Loucy (cell line): ENCODE measurements around the gene PRKCE.
"Not testable (repeated sequence)": the region's sequence is repeated elsewhere in the genome, so short reads cannot be mapped to it uniquely, and the experiment has no call there.

ENCODE experiments used
- H2AFZ ChIP-seq: fragments of 200-600 bp; sonication (generic); 2 replicates; pipeline ENCODE4 v1.6.0; 2016; ENCODE audit warnings: antibody characterized with exemption, mild to moderate bottlenecking, low read length, moderate library complexity
- H3F3A ChIP-seq: fragments of 200-600 bp; 2 replicates; pipeline ENCODE4 v1.6.0; 2016; ENCODE audit warnings: antibody characterized with exemption, low read depth, mild to moderate bottlenecking
- H3K27me3 ChIP-seq: fragments of 200-600 bp; sonication (generic); 2 replicates; pipeline ENCODE4 v1.6.1; 2014; ENCODE audit warnings: low read length, mild to moderate bottlenecking; ENCODE audit not compliant: insufficient read depth, poor library complexity, severe bottlenecking
- H3K36me3 ChIP-seq: fragments of 200-600 bp; sonication (generic); 2 replicates; pipeline ENCODE4 v1.6.1; 2016; ENCODE audit warnings: low read length; ENCODE audit not compliant: insufficient read depth
- H3K4me1 ChIP-seq: fragments of 200-600 bp; sonication (generic); 2 replicates; pipeline ENCODE4 v1.5.1; 2014; ENCODE audit warnings: low read length, mild to moderate bottlenecking; ENCODE audit not compliant: insufficient read depth, poor library complexity, severe bottlenecking
- H3K4me2 ChIP-seq: fragments of 200-600 bp; sonication (generic); 2 replicates; pipeline ENCODE4 v1.6.0; 2014; ENCODE audit warnings: antibody characterized with exemption, low read length, low read depth, mild to moderate bottlenecking; ENCODE audit not compliant: poor library complexity, severe bottlenecking
- H3K4me3 ChIP-seq: fragments of 200-600 bp; sonication (generic); 2 replicates; pipeline ENCODE4 v1.5.1; 2014; ENCODE audit warnings: low read length, mild to moderate bottlenecking, mixed read lengths; ENCODE audit not compliant: poor library complexity, severe bottlenecking
- H3K79me2 ChIP-seq: fragments of 200-600 bp; sonication (generic); 2 replicates; pipeline ENCODE4 v1.6.1; 2014; ENCODE audit warnings: low read length; ENCODE audit not compliant: insufficient read depth
- H3K9ac ChIP-seq: fragments of 200-600 bp; sonication (generic); 2 replicates; pipeline ENCODE4 v1.6.0; 2014; ENCODE audit warnings: mild to moderate bottlenecking, low read depth, low read length, moderate library complexity; ENCODE audit not compliant: poor library complexity, severe bottlenecking
- H3K9me2 ChIP-seq: fragments of 200-600 bp; sonication (generic); replicated peaks from 2 replicates; pipeline ENCODE4 v1.6.1; 2016; ENCODE audit warnings: low read depth, low read length, mixed read lengths
- H3K9me3 ChIP-seq: fragments of 200-600 bp; sonication (generic); 2 replicates; pipeline ENCODE4 v1.6.1; 2014; ENCODE audit warnings: mild to moderate bottlenecking, antibody characterized with exemption, low read length, low read depth; ENCODE audit not compliant: insufficient read depth
- H4K20me1 ChIP-seq: fragments of 200-600 bp; sonication (generic); 2 replicates; pipeline ENCODE4 v1.6.0; 2014; ENCODE audit warnings: antibody characterized with exemption, low read length, mild to moderate bottlenecking; ENCODE audit not compliant: insufficient read depth, poor library complexity, severe bottlenecking
- CTCF ChIP-seq: fragments of 200-600 bp; sonication (generic); conservative IDR thresholded peaks from 2 replicates; pipeline ENCODE4 v1.5.1; 2014; ENCODE audit warnings: mild to moderate bottlenecking, antibody characterized with exemption, low read length
- EZH2phosphoT487 ChIP-seq: fragments of 200-600 bp; IDR thresholded peaks from 2 replicates; pipeline ENCODE4 v1.6.1; 2018; ENCODE audit warnings: antibody characterized with exemption, mild to moderate bottlenecking, moderate library complexity, borderline replicate concordance

PRKCE gene

GRCh38 chr2:45857275-45857609 is 205.8 kb downstream of the PRKCE start:
- H3K4me3 ChIP-seq: peak overlapping the region; percentile 39
- no peak overlapping the region for H2AFZ ChIP-seq
- no peaks in the 10 kb centered on the region for H4K20me1 ChIP-seq
- peak overlapping the region; percentile 52 for H3K9ac ChIP-seq
- peak overlapping the region; percentile 48 for H3K4me2 ChIP-seq
- H3K9me2 ChIP-seq: no peaks in the 10 kb centered on the region
- peaks cover 72% of the 10 kb centered on the region; the same call in 1 of the 2 replicates for H3K79me2 ChIP-seq
- no peaks in the 10 kb centered on the region for H3K36me3 ChIP-seq
- H3K9me3 ChIP-seq: no peaks in the 10 kb centered on the region
- H3K4me1 ChIP-seq: peaks cover 85% of the 10 kb centered on the region
- H3F3A ChIP-seq: no peaks in the 10 kb centered on the region
- no peaks in the 10 kb centered on the region for H3K27me3 ChIP-seq
- no peak for TF ChIP-seq CTCF
- no peak for TF ChIP-seq EZH2phosphoT487

GRCh38 chr2:45857867-45858520 is 206.5 kb downstream of the PRKCE start:
- Histone ChIP-seq H3K9me3 (no peaks in the 10 kb centered on the region), H3K27me3 (no peaks in the 10 kb centered on the region), H3K79me2 (peaks cover 77% of the 10 kb centered on the region; the same call in 1 of the 2 replicates), H3K4me1 (peaks cover 85% of the 10 kb centered on the region), H4K20me1 (no peaks in the 10 kb centered on the region), H2AFZ (no peak overlapping the region), H3K36me3 (no peaks in the 10 kb centered on the region), H3K9me2 (no peaks in the 10 kb centered on the region), H3K9ac (peak overlapping the region; percentile 52), H3K4me3 (no peak overlapping the region), H3F3A (no peaks in the 10 kb centered on the region), H3K4me2 (peak overlapping the region; percentile 48)
- TF ChIP-seq CTCF (no peak), EZH2phosphoT487 (no peak)

- H3K36me3 ChIP-seq, H3K9me2 ChIP-seq: not testable (repeated sequence)
Measured at GRCh38 chr2:45858872-45859271, 207.4 kb downstream of the PRKCE start.

GRCh38 chr2:45859682-45860081 is 208.2 kb downstream of the PRKCE start:
- Histone ChIP-seq H3F3A (no peaks in the 10 kb centered on the region), H3K9me3 (no peaks in the 10 kb centered on the region), H4K20me1 (no peaks in the 10 kb centered on the region), H3K9me2 (no peaks in the 10 kb centered on the region), H3K9ac (peak overlapping the region; percentile 71), H3K36me3 (no peaks in the 10 kb centered on the region), H3K4me3 (peak overlapping the region; percentile 70), H3K27me3 (no peaks in the 10 kb centered on the region), H3K4me2 (peak overlapping the region; percentile 79), H2AFZ (no peak overlapping the region), H3K79me2 (peaks cover 68% of the 10 kb centered on the region; the same call in 1 of the 2 replicates), H3K4me1 (peaks cover 89% of the 10 kb centered on the region)
- TF ChIP-seq EZH2phosphoT487 (no peak), CTCF (no peak)

More at GRCh38 chr2:45858872-45859271, 207.4 kb downstream of the PRKCE start:
- not testable (repeated sequence) for H3K4me3 ChIP-seq, H3K4me2 ChIP-seq, H2AFZ ChIP-seq, H3K9me3 ChIP-seq, H3F3A ChIP-seq, H3K27me3 ChIP-seq, H3K9ac ChIP-seq, H4K20me1 ChIP-seq
- Histone ChIP-seq H3K79me2 (peaks cover 74% of the 10 kb centered on the region; the same call in 1 of the 2 replicates), H3K4me1 (peaks cover 91% of the 10 kb centered on the region)
